ENCODE measurements around the gene PRCP. TPM values are rescaled to one million over a fixed set of nuclear protein-coding genes. Genes with fewer than 3 reads are reported as not detected.
A peak's percentile ranks its signal among the peaks of the same experiment; 100 is the strongest.

The PRCP gene
- total and polyA plus RNA-seq, 12 donors: 29.9 to 196 (median 133) TPM

DNA sequence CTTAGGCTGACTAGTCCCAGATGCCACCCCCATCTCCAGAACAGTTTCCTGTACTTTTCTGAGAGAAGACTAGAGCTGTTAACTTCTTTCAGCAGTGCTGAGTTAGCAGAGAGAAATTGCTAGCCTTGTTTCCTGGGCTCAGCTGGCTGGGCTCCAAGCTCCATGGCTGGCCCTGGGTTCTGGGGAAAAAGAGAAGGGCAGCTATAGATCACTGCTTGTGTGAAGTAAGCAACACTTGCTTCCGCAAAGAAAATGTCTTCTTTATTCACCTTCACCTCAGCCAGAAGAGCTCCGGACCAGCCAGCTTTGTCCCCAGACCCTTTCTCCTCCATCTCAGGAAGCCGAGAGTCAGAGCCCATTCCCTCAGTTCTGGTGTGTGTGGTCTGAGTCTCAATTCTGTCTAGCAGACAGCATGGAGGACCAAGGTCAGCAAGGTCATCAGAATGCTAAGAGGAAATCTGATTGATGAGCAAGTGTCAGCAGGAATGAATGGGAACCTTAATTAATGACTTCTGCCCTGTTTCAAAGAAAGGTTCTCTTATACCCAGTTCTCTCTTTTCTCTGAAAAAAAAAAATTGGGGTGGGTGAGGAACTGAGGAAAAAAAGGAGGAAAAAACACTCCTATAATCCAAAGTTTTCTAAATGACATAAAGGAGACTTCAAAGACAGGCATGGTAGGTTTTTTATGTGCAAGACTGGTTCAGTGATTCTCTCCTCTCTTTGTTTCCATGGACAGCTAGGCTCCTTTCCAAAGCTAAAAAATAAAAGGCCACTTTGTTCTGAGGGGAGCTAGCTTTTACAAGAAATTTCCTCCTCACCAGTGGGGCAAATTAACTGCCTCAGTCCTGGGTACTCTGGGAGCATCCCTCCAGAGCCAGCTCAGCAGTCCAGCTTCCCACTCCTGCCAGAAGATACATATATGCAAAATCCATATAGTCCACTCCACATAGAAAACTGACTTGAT, 103.0 kb downstream of the PRCP start:
- intact Hi-C loops (cut with DNase I): no loop called here

DNA sequence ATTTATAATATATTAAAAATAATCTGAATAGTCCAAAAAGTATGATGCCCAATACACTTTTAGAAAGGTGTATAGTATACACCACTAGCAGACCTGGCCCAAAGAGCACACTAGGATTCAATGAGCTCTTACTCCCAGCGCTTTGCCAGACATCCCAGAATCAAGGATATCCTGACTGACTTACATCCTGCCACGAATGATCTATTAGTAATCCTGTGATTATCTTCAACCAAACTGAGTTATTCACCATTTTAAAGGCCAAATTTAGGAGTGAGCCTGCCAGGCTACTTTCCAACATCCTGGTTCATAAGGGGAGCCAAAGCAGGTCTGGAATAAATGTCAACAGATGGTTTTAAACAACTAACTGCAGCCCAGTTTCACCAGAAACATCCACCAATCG, 105.7 kb downstream of the PRCP start:
- intact Hi-C loops (cut with DNase I): no loop called here
- WGBS, 4 donors: 48 to 63% (median 56%) methylated on average over 3 of the region's 3 CpGs

More for the DNA sequence above, 103.0 kb downstream of the PRCP start:
- Histone ChIP-seq H3K27ac (peak overlapping the region in 1 of 5 donors; percentile 57), H3K4me3 (no peak overlapping the region), H3K27me3 (no peaks in the 10 kb centered on the region), H3K4me1 (replicated peaks in 1 of 2) (no peaks in the 10 kb centered on the region), H3K36me3 (replicated peaks in 1 of 2) (no peaks in the 10 kb centered on the region), H3K9me3 (replicated peaks in 1 of 3) (no peaks in the 10 kb centered on the region)
- DNase-seq: peak in 6 of 7 donors; percentile 31 to 53 (median 38)
- 24 to 49% (median 36%) methylated on average over 1 to 3 of the region's 3 CpGs for WGBS, 4 donors
- TF ChIP-seq, protein P1, sequence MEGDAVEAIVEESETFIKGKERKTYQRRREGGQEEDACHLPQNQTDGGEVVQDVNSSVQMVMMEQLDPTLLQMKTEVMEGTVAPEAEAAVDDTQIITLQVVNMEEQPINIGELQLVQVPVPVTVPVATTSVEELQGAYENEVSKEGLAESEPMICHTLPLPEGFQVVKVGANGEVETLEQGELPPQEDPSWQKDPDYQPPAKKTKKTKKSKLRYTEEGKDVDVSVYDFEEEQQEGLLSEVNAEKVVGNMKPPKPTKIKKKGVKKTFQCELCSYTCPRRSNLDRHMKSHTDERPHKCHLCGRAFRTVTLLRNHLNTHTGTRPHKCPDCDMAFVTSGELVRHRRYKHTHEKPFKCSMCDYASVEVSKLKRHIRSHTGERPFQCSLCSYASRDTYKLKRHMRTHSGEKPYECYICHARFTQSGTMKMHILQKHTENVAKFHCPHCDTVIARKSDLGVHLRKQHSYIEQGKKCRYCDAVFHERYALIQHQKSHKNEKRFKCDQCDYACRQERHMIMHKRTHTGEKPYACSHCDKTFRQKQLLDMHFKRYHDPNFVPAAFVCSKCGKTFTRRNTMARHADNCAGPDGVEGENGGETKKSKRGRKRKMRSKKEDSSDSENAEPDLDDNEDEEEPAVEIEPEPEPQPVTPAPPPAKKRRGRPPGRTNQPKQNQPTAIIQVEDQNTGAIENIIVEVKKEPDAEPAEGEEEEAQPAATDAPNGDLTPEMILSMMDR (IDR thresholded peaks at IDR 0.05): no peak
- TF ChIP-seq POLR2A (IDR thresholded peaks at IDR 0.05): no peak

DNA sequence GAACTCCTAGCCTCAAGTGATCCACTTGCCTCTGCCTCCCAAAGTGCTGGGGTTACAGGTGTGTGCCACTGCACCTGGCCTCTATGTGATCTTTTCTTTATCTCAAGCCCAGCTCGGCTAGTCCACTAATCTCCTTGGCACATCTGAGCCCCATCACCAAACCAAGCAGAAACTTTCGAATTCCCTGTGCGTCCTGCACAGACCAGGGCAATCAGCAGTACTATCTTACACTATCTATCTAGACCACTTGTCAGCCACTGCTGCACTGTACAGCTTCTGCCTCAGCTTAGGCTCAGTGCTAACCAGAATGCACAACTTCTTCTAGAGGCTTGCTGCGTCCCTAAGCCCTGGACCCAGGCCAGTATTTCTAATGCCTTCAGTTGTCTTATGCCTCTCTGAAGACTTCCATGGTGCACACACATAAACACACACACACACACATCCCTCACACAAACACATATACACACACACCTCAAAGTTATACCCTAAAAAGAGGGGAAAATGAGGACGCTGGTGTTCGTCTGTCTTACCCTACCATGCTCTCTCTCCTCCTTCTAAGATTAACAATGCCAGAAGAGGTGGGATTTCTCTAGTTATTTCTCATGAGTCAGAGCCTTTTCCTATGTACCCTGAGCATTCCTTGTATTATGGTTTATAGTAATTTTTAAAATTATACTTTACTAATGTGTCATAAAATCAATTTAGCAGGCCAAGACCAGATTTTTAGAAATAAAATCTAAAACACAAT, 107.2 kb downstream of the PRCP start:
- Histone ChIP-seq H3K9me3 (replicated peaks in 1 of 3) (no peaks in the 10 kb centered on the region), H3K27me3 (no peaks in the 10 kb centered on the region), H3K4me1 (replicated peaks in 1 of 2) (no peaks in the 10 kb centered on the region), H3K36me3 (replicated peaks in 1 of 2) (no peaks in the 10 kb centered on the region), H3K4me3 (no peak overlapping the region), H3K27ac (no peak overlapping the region)
- intact Hi-C loops (cut with DNase I): no loop called here
- TF ChIP-seq, protein P1 (IDR thresholded peaks at IDR 0.05): no peak
- no peak for TF ChIP-seq POLR2A (IDR thresholded peaks at IDR 0.05)
- 85 to 91% (median 88%) methylated on average over 6 of the region's 6 CpGs for WGBS, 4 donors
- no peak for DNase-seq

More for the DNA sequence above, 105.7 kb downstream of the PRCP start:
- no peak for DNase-seq
- no peak for TF ChIP-seq POLR2A (IDR thresholded peaks at IDR 0.05)
- TF ChIP-seq, protein P1 (IDR thresholded peaks at IDR 0.05): no peak
- H3K27ac ChIP-seq: no peak overlapping the region
- H3K36me3 ChIP-seq (replicated peaks in 1 of 2): no peaks in the 10 kb centered on the region
- no peaks in the 10 kb centered on the region for H3K4me1 ChIP-seq (replicated peaks in 1 of 2)
- no peaks in the 10 kb centered on the region for H3K27me3 ChIP-seq
- no peaks in the 10 kb centered on the region for H3K9me3 ChIP-seq (replicated peaks in 1 of 3)
- H3K4me3 ChIP-seq: no peak overlapping the region

DNA sequence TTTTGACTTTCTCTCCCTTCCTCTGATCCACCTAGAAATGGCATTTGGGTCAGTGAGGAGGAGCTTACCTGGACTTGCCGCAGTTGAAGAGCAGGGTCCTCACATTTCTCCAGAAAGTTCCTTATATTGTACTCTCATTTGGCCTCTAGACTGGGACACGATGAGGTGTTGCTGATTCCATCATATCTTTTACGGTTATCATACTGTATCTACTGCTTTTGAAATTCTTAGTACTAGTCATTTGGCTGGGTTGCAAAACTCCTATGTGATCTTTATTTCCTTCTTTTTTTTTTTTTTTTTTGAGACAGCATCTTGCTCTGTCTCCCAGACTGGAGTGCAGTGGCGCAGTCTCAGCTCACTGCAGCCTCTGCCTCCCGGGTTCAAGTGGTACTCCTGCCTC, 107.9 kb downstream of the PRCP start:
- intact Hi-C loops (cut with DNase I): no loop called here
- Histone ChIP-seq H3K27me3 (no peaks in the 10 kb centered on the region), H3K4me3 (no peak overlapping the region), H3K4me1 (replicated peaks in 1 of 2) (no peaks in the 10 kb centered on the region), H3K27ac (no peak overlapping the region), H3K9me3 (replicated peaks in 1 of 3) (no peaks in the 10 kb centered on the region), H3K36me3 (replicated peaks in 1 of 2) (no peaks in the 10 kb centered on the region)
- TF ChIP-seq, protein P1 (IDR thresholded peaks at IDR 0.05): no peak
- TF ChIP-seq POLR2A (IDR thresholded peaks at IDR 0.05): no peak
- WGBS, 4 donors: 92 to 96% (median 94%) methylated on average over 5 of the region's 5 CpGs
- DNase-seq: no peak

Data from adrenal gland (tissue), 12 donors.